Common myeloid progenitor, CD34-positive (primary cell): ENCODE data around the gene NPPA.

Experiments used
- CTCF ChIA-PET: fragments of 350-600 bp; sonication (Branson Sonifier 250); formaldehyde crosslinking; loops from one replicate; lab custom pipeline; 2021; ENCODE audit warnings: antibody characterized with exemption; lab: Charles Lee
- POLR2A ChIA-PET: fragments of 350-600 bp; sonication (Branson Sonifier 250); formaldehyde crosslinking; loops from one replicate; lab custom pipeline; 2021; ENCODE audit warnings: antibody characterized with exemption; lab: Charles Lee
- DNase-seq, 3 donors: peaks; one replicate each; pipeline versions ENCODE4 v3.0.0 to v3.0.0-alpha.2; 2013
- H3K27ac ChIP-seq, 2 experiments: 1 replicate in 1 of 2; 2 replicates in 1 of 2; pipeline ENCODE4 v1.7.0; 2013; ENCODE audit warnings: inconsistent platforms in 2 of 2, low read length in 2 of 2, mild to moderate bottlenecking in 2 of 2, low read depth in 1 of 2, moderate library complexity in 1 of 2; ENCODE audit not compliant: severe bottlenecking in 2 of 2, insufficient read depth in 1 of 2, poor library complexity in 1 of 2
- H3K27me3 ChIP-seq, 5 experiments: replicated peaks in 2 of 5; 1 replicate in 3 of 5; 2 replicates in 2 of 5; pipeline versions ENCODE4 v1.6.1 to v1.7.0; 2013; ENCODE audit warnings: low read length in 4 of 5, mild to moderate bottlenecking in 2 of 5, moderate library complexity in 2 of 5, inconsistent platforms in 1 of 5; ENCODE audit not compliant: insufficient read depth in 5 of 5, control insufficient read depth in 4 of 5
- H3K36me3 ChIP-seq, 4 experiments: 1 replicate in 2 of 4; 2 replicates in 2 of 4; pipeline versions ENCODE4 v1.6.1 to v1.7.0; 2013; ENCODE audit warnings: low read length in 3 of 4, control low read depth in 1 of 4, mild to moderate bottlenecking in 1 of 4; ENCODE audit not compliant: control insufficient read depth in 4 of 4, insufficient read depth in 4 of 4
- H3K4me1 ChIP-seq, 4 experiments: 1 replicate in 3 of 4; 2 replicates in 1 of 4; pipeline versions ENCODE4 v1.6.1 to v1.7.1; 2013; ENCODE audit warnings: low read length in 3 of 4, mild to moderate bottlenecking in 3 of 4, control low read depth in 1 of 4, inconsistent platforms in 1 of 4, moderate library complexity in 1 of 4; ENCODE audit not compliant: control insufficient read depth in 4 of 4, insufficient read depth in 4 of 4; ENCODE audit errors: control extremely low read depth in 1 of 4
- H3K4me3 ChIP-seq, 7 experiments: 1 replicate in 4 of 7; 2 replicates in 3 of 7; pipeline versions ENCODE4 v1.5.1 to v1.7.0; 2013; ENCODE audit warnings: mild to moderate bottlenecking in 7 of 7, low read length in 6 of 7, moderate library complexity in 6 of 7, inconsistent platforms in 2 of 7, low read depth in 2 of 7, control low read depth in 1 of 7; ENCODE audit not compliant: insufficient read depth in 4 of 7, control insufficient read depth in 1 of 7; ENCODE audit errors: extremely low read depth in 1 of 7
- H3K9me3 ChIP-seq, 5 experiments: 1 replicate in 4 of 5; 2 replicates in 1 of 5; pipeline versions ENCODE4 v1.6.1 to v1.7.1; 2013; ENCODE audit warnings: low read length in 4 of 5, mild to moderate bottlenecking in 2 of 5, inconsistent platforms in 1 of 5, low read depth in 1 of 5, moderate library complexity in 1 of 5; ENCODE audit not compliant: control insufficient read depth in 4 of 5, insufficient read depth in 2 of 5; ENCODE audit errors: control extremely low read depth in 1 of 5
- WGBS: methylation state at CpG from one replicate; pipeline ENCODE4 v1.1.5; 2013; ENCODE audit not compliant: insufficient coverage; 5-methylcytosine and 5-hydroxymethylcytosine counted together

The NPPA gene

DNA sequence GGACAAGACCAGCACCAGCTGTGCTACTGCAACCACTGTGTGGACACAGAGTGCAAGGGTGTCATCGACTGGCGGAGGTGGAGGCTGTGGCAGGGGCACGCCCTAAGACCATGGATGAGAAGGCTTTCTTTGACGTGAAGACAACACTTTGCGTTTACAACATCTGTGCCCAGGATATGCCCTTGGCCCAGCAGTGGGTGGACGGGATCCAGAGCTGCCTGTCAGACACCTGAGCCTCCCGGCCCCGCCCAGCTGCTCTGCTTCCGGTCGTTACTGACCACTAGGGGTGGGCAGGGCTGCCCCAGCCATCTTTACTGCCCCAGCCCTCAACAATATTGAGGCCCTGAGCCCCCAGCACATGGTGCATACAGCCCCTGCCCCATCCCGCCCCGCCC, 32.6 kb upstream of the NPPA start:
- Histone ChIP-seq H3K36me3 (no peaks in the 10 kb centered on the region), H3K9me3 (no peaks in the 10 kb centered on the region), H3K4me3 (no peak overlapping the region), H3K27ac (no peak overlapping the region), H3K27me3 (peaks cover 0 to 2% (median 0%) of the 10 kb centered on the region in 5 experiments), H3K4me1 (peaks cover 0 to 7% (median 6%) of the 10 kb centered on the region in 4 experiments)
- WGBS: 90% methylated on average over 12 of the region's 12 CpGs
- POLR2A ChIA-PET: interaction anchor here (1.3 kb wide), 1 partner anchor 27 kb away, joined by 3 read pairs; no protein-coding TSS in a partner anchor
- DNase-seq: no peak
- CTCF ChIA-PET: interaction anchor here (0.9 to 2.7 kb wide), 3 partner anchors 12 to 33 kb away, joined by 3 to 10 read pairs (median 3); partner anchors contain the start of gene NPPA

DNA sequence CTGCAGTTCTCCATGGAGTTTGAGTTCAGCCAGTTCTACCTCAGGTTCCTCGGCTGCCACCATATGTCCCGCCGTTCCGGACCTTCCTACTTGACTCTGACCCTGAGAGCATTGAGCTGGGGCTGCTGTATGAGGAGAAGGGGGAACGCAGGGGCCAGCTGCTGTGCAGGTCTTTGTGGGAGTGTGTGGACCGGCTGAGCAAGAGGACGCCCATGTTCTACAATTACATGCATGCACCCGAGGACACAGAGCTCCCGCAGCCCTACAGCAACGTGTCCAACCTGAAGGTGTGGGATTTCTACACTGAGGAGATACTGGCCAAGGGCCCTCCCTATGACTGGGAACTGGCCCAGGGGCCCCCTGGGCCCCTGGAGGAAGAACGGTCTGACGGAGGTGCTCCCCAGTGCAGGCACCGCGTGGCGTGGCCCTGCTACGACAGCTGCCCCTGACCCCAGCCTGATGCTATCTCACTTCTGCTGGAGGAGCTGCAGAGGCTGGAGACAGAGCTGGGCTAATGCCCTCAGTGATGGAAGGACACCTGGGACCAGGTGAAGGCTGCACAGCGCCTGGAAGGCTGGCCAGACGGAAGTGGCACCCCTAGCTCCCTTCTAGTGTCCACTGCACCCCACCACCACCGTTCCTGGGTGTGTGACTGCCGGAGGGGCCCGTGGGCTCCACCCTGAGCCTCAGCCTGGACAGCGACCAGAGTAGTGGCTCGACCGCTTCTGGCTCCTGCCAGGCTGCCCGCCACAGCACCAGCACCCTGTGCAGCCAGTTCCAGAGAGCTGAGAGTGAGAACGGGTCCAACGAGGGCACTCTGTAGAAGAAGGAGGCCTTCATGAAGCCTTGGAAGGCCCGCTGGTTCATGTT, 32.0 kb upstream of the NPPA start:
- no peak overlapping the region for H3K4me3 ChIP-seq
- H3K9me3 ChIP-seq: no peaks in the 10 kb centered on the region
- POLR2A ChIA-PET: interaction anchor here (0.7 to 1.3 kb wide), 2 partner anchors 28 kb away, joined by 3 read pairs; no protein-coding TSS in a partner anchor
- CTCF ChIA-PET: interaction anchor here (0.7 to 2.7 kb wide), 4 partner anchors 13 to 40 kb away, joined by 3 to 10 read pairs (median 4); no protein-coding TSS in a partner anchor
- H3K36me3 ChIP-seq: no peaks in the 10 kb centered on the region
- H3K27ac ChIP-seq: no peak overlapping the region
- H3K4me1 ChIP-seq: peaks cover 0 to 7% (median 6%) of the 10 kb centered on the region in 4 experiments
- H3K27me3 ChIP-seq: peaks cover 0 to 2% (median 0%) of the 10 kb centered on the region in 5 experiments
- 93% methylated on average over 25 of the region's 28 CpGs for WGBS
- DNase-seq: no peak

DNA sequence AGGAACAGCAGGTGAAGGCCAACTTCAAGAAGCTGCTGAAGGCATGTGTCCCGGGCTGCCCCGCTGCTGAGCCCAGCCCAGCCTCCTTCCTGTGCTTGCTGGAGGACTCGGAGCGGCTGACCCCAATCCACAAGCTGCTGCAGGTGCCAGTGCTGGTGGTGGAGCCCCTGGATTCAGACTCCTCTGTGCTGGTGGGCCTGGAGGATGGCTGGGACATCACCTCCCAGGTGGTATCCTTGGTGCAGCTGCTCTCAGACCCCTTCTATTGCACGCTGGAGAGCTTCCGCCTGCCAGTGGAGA, 31.3 kb upstream of the NPPA start:
- H3K4me1 ChIP-seq: peaks cover 0 to 7% (median 6%) of the 10 kb centered on the region in 4 experiments
- H3K27me3 ChIP-seq: peaks cover 0 to 3% (median 2%) of the 10 kb centered on the region in 5 experiments
- 90% methylated on average over 6 of the region's 6 CpGs for WGBS
- DNase-seq: no peak
- CTCF ChIA-PET: interaction anchor here (0.7 to 2.7 kb wide), 4 partner anchors 13 to 39 kb away, joined by 3 to 10 read pairs (median 4); no protein-coding TSS in a partner anchor
- no peak overlapping the region for H3K4me3 ChIP-seq
- POLR2A ChIA-PET: interaction anchor here (0.7 kb wide), 1 partner anchor 29 kb away, joined by 3 read pairs; no protein-coding TSS in a partner anchor
- no peaks in the 10 kb centered on the region for H3K9me3 ChIP-seq
- no peak overlapping the region for H3K27ac ChIP-seq
- H3K36me3 ChIP-seq: no peaks in the 10 kb centered on the region

DNA sequence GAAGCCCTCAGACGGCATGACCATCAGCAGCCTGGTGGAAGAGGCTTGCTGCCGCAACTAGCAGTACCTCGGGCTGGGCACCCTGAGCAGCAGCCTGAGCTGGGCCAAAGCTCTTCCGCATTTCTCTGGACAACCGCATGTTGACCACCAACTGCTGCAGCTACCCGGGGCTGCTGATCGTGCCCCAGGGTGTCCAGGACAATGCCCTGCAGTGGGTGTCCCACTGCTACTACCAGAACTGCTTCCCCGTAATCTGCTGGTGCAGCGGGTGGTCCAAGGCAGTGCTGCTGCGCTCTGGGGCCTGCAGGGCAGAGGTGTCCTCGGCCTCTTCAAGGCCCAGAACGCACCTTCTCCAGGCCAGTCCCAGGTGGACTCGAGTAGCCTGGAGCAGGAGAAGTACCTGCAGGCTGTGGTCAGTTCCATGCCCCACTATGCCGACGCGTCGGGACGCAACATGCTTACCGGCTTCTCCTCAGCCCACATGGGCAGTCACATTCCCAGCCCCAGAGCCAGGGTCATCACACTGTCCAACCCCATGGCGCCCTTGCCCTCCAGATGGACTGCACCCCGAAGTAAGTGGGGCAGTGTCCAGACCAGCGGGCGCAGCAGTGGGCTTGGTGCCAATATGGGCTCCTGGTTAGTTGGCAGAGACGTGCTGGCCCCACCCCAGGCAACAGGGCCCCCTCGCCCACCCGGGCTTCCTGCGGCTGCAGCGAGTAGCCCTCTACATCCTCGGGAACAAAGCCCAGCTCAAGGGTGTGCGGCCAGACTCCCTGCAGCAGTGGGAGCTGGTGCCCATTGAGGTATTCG, 30.7 kb upstream of the NPPA start:
- no peaks in the 10 kb centered on the region for H3K36me3 ChIP-seq
- ChIA-PET CTCF (interaction anchor here (0.8 to 2.7 kb wide), 3 partner anchors 13 to 15 kb away, joined by 3 to 10 read pairs (median 3); no protein-coding TSS in a partner anchor), POLR2A (interaction anchor here (0.7 kb wide), 1 partner anchor 29 kb away, joined by 3 read pairs; no protein-coding TSS in a partner anchor)
- no peak overlapping the region for H3K27ac ChIP-seq
- peaks cover 0 to 4% (median 2%) of the 10 kb centered on the region in 5 experiments for H3K27me3 ChIP-seq
- H3K4me3 ChIP-seq: no peak overlapping the region
- H3K9me3 ChIP-seq: no peaks in the 10 kb centered on the region
- WGBS: 96% methylated on average over 29 of the region's 31 CpGs
- H3K4me1 ChIP-seq: peaks cover 0 to 7% (median 6%) of the 10 kb centered on the region in 4 experiments
- no peak for DNase-seq

DNA sequence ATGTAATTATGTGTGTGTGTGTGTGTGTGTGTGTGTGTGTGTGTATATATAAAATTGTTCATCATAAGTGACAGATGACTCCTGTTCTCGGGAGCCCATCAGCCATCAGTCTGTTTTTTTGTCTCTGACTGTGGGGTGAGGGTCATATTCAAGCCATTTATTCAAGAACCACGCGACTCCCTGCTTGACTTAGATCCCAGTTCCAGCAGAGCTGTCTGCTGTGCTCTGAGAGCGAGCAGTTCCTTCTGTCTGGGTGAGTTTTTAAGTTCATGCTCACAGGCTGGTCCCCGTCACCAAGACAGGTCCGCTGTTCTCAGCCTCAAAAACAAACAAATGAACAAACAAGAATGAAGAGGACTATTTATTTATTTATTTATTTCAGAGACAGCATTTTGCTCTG, 29.5 kb upstream of the NPPA start:
- 80% methylated on average over 1 of the region's 6 CpGs for WGBS
- H3K4me3 ChIP-seq: no peak overlapping the region
- DNase-seq: no peak
- no peaks in the 10 kb centered on the region for H3K9me3 ChIP-seq
- H3K36me3 ChIP-seq: no peaks in the 10 kb centered on the region
- H3K4me1 ChIP-seq: no peaks in the 10 kb centered on the region
- ChIA-PET CTCF (interaction anchor here (1.3 to 1.4 kb wide), 2 partner anchors 34 to 48 kb away, joined by 4 read pairs; no protein-coding TSS in a partner anchor), POLR2A (interaction anchor here (1.2 kb wide), 1 partner anchor 33 kb away, joined by 3 read pairs; no protein-coding TSS in a partner anchor)
- no peak overlapping the region for H3K27ac ChIP-seq
- peaks cover 0 to 4% (median 2%) of the 10 kb centered on the region in 5 experiments for H3K27me3 ChIP-seq

DNA sequence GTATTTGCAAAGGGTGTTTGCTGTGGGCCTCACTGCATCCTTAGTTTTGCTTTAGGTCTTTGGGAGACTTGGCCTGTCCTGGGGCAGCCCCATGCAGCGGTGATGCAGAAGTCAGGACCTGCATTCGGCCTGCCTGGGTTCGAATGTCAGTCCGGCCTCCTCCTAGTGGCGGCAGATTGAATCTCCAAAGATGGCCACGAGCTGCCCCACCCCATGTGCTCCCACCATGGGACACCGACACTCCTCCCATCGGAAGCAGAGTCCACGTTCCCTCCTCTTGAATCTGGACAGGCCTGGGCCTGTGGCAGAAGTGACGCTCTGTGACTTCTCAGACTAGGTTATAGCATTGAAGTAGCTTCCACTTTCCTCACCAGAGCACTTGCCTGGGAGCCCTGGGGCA, 27.5 kb upstream of the NPPA start:
- no peaks in the 10 kb centered on the region for H3K4me1 ChIP-seq
- no peaks in the 10 kb centered on the region for H3K9me3 ChIP-seq
- ChIA-PET CTCF (interaction anchor here (1.3 kb wide), 1 partner anchor 28 kb away, joined by 3 read pairs; no protein-coding TSS in a partner anchor), POLR2A (no interaction called here)
- H3K27ac ChIP-seq: no peak overlapping the region
- H3K27me3 ChIP-seq: peaks cover 0 to 4% (median 2%) of the 10 kb centered on the region in 5 experiments
- no peaks in the 10 kb centered on the region for H3K36me3 ChIP-seq
- WGBS: 96% methylated on average over 9 of the region's 10 CpGs
- no peak overlapping the region for H3K4me3 ChIP-seq
- no peak for DNase-seq
